GM21737 (cell line): ENCODE measurements around the gene VIPR1.

Source experiments
- ATAC-seq: cut with Tn5 transposase; IDR thresholded peaks from one replicate; pipeline ENCODE4 v1.9.1; 2021; ENCODE audit warnings: mild to moderate bottlenecking, moderate library complexity; ENCODE audit not compliant: unreplicated experiment

Gene VIPR1

DNA sequence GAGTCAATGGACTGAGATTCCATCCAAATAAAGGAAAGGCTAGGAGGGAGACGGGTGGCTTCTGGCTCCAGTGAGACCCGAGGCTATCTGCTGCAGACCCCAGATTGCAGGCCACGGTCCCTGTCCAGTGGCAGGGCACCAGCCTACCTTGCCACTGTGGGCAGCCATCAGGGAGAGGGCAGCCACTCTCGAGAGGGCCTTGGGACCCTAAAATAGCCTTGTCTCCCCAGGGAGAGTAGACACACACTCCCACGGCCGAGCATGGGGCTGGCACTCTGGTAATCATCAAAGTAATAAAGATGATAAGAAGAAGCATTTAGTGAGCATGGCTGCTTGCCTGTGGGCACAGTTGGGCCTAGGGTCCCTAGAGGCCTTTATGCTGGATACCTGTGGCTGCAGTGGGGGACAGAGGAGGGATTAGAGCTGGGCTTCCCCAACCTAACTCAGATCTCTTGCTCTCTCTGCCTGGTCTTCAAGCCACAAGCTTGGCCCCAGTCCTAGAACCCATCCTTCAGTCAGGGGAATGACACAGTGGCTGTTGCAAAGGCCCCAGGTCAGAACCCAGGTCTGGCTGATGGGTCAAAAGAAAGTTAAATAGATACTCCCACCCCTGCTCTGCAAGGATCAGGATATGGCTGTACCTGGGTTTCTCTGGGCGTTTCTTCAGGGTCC lies 9.2 kb upstream of the VIPR1 start:
- ATAC-seq = no peak

DNA sequence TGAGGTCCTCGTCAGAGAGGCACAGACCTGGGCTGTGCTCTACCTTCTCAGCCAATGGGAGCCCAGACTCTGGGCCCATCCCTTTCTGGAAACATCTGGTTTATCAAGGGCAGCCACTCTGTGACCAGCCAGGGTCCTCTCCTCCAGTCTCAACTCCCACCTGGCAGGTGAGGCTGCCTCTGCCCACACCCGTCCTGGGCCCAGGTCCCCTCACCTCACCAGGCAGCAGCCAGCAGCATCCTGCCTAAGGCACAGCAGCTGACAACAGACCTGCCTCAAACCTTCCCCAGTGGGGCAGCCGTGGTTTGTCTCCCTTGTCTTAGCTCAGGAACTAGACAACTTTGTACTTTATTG lies 8.7 kb upstream of the VIPR1 start:
- no peak for ATAC-seq

DNA sequence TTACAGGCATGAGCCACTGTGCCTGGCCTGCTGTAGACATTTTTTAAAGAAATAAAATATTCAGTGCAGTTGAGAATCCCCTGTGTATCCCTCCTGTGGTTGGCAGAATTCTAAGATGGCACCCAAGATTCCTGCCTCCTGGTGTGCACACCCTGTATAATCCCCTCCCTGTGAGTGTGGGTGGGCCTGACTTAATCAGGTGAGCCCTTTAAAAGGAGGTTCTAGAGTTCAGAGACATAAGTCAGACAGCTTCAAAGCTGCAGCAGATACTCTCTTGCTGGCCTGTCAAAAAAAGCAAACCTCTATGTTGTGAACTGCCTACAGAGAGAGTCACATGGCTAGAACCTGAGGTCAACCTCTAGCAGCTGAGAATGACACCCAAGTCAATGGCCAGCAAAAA lies 7.0 kb upstream of the VIPR1 start:
- ATAC-seq = no peak

DNA sequence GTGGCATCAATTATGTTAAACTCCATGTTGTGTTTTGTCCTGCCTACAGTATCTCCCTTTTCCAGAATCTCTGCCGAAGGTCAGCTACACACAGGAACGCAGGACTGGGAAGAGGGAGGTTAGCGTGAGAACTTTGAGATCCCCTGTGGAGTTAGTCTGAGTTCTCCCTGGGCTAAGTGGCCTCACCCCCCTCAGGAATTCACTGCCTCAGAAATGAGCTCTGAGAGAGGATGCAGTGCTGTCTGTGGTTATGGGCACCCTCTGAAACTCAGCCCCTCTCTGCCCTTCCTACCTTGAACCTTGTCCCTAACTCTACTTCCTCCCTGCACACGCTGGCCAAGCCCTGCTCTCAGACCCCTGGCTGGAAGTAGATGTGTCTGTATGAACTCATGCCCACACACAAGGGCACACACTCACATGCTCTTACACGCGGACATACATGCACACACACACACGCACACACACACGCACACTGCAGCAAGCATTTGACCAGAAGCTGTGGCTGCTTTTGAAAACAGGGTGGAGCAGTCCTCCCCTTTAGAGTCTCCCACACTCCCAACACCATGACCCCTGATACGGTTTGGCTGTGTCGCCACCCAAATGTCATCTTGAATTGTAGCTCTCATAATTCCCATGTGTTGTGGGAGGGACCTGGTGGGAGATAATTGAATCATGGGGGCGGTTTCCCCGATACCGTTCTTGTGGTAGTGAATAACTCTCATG lies 5.3 kb upstream of the VIPR1 start:
- ATAC-seq = no peak

DNA sequence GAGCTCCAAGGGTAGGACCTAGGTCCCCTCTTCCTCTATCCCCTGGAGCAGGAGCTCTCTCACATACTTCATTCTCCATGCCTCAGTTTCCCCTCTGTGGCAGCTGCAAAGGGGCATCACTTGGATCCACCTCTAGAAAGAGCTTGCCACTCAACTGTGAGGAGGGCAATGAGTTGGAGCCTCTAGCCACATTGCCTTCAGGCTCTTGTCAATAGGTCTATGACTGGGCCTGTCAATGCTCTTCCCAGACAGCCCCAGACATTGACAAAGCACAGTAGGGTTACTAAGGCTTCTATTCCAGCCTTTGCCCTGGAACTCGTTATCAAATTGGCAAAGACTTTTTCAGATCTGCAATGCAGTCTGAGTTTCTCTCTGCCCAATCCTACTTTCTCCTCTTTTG lies 4.4 kb upstream of the VIPR1 start:
- no peak for ATAC-seq

DNA sequence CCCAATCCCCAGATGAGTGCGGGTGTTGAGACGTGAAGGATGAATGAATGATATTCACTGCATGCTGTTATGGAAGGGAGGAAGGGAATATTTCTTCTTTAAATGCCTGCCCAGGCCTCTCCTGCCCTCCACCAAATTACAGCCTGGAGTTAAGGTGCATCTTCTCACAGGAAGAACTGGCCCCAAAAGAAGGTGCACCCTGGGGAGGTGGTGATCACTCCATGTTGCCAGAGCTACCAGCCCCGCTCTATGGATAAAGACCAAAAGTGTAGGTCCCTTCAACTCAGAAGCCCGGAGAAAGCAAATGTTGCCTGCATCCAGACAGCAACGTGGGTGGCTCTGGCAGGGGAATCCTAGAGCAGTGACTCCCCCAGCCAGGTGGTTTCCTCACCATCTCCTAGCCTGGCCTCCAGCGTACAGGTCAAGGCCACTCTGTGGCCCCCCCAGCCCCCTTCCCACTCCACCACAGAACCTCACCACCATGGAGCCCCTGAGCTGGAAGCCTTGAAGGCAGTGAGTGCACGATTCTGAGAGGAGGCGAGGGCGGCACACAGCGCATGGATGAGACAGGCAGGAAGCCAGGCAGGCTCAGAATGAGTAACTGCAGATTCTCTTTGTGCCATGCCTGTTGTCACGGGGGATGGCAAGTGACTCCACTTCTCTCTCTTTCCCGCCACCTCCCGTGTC lies 3.5 kb upstream of the VIPR1 start:
- no peak for ATAC-seq

DNA sequence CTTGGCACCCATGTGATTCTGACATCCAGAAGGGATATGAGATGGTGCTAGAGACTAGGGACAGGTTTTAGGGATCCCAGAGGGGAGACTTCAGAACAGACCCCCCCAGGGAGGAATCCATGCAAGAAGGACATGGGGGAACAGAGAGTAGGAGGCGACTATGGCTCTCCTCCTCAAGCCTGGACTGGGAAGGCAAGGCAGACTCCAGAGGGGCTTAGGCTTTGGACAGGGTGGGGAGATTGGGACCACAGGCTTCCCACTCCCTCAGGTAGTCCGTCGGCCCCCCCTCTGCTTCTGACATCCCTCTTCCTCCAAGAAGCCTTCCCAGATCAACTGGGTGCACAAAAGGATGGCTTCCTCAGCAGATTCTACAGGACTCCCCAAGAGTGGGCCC lies 3.0 kb upstream of the VIPR1 start:
- no peak for ATAC-seq

DNA sequence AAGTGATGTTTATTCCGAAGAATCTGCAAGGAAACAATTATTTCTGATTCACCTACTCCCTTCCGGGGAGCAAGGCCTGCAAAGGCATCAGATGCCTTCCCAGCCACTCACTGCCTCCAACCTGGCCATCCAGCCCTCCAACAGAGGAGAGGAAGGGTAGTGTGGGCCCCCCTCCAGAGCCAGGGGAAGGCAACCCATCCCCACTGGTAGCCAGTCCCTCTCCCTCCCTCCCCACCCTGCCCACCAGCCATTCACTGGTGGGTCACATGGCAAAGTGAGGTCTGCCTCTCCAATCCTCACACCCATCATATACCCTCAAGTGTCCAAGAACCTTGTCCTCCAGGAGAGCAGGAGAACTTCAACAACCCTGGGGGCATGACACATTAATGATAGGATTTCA lies 2.4 kb upstream of the VIPR1 start:
- no peak for ATAC-seq

DNA sequence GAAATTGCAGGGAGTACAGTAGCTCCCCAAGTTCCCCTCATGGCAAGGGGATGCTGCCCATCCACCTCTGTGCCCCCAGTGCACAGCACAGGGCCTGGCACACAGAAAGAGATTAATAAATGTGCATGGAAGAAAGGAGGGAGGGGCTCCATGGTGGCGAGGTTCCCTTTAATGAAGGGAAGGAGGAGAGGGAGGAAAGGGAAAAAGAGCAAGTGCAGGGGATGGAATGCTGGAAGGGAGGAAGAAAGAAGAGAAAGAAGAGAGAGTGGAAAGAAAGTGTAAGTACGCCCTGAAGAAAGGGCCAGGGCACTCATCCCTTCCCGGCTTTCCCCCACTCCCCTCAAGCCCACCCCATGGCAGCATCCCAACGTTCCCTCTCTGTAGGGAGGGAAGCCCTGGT lies 1.5 kb upstream of the VIPR1 start:
- ATAC-seq = no peak

DNA sequence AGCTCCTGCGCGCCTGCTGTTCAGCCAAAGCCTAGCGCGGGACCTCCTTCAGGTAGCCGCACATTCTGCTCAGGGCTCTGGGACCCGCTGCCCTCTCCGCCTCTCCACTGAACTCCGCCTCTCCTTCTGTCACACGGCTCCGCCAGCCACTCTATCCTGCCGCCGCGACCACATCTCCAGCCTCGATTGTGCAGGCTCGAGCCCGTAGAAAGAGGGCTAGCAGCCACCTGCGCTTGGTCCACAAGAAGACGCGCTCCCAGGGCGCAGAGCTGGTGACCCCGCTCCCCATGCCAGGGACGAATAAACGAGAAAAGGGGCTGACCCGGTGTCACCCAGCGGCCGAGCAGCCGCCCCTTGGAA lies 1.1 kb upstream of the VIPR1 start:
- no peak for ATAC-seq

DNA sequence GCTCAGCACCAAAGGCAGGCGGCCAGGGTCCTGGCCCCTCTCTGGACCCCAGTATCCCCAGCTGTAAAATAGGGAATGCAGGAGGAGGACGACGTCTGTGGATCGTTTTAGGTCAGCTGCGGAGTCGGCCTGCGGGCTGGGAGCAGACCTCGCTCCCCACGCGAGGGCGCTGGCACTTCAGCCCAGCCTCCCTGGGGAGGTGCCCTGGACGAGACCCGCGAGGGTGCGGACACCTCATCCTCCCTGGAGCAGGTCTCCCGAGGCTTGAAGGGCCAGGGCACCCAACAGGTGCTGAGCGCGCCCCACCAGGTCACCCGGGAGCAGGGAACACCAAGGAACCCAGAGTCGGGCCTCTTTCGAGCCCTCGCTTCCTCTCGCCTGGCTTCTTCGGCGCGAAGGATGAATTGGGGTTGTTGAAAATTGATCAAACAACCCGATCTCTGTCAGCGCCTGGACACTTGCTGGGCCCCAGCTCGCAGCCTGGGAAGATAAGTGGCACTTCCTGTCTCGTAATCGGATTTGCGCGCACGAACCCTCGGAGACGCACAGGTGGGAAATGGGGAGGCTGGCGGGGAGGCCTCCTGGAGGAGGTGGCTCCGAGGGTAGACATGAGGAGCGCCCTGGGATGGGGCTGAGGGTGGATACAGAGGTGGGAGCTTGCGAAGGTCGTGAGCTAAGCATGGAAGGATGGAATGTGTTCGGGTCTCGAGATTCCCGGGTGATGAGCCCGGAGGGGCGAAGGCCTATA lies 588 bp upstream of the VIPR1 start:
- ATAC-seq = no peak

DNA sequence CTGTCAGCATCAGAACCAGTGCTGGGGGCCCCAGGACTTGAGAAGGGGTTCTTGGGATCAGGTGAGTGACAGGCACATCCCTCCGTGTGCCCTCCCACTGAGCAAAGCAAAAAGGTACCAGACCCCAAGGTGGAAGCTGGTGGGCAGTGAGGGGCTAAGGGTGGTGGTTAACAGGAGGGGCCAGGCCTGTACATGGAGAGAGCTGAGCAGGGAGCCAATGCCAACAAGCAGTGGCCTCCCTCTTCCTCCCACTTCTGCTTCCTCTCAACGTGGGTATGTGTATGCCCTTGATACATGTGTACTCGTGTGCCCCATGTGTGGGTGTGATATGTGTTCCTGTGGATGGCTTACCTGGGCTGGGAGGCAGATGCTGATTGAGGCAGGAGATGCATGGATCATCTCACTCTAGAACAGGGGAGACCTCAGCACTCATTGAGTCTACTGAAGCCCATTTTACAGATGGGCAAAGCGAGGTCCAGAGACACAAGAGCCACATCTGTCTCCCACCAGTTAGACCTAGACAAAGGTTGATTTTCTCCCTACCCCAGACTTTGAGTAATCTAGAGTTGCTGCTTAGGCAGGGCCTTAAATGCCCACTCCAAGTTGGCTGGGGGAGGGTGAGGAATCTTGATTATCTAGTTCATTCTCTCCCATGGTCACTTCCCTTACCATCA lies 945 bp downstream of the VIPR1 start:
- ATAC-seq = no peak

DNA sequence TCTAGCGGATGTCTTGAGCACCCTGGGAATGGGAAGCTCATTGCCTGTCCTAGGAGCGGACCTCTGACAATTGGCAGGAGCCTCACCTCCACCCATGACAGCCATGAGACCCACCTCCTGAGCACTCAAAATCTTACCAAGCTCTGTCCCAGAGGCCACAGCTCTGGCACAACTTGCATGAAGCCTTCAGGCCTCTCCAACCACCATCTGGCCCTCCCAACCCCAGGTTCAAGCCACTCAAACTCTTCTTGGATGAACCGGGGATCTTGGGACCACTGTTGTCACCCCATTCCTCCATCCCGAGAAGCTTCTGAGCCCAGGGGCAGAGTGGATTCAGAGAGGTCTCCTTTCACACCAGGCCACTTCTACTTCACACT lies 1.5 kb downstream of the VIPR1 start:
- no peak for ATAC-seq

DNA sequence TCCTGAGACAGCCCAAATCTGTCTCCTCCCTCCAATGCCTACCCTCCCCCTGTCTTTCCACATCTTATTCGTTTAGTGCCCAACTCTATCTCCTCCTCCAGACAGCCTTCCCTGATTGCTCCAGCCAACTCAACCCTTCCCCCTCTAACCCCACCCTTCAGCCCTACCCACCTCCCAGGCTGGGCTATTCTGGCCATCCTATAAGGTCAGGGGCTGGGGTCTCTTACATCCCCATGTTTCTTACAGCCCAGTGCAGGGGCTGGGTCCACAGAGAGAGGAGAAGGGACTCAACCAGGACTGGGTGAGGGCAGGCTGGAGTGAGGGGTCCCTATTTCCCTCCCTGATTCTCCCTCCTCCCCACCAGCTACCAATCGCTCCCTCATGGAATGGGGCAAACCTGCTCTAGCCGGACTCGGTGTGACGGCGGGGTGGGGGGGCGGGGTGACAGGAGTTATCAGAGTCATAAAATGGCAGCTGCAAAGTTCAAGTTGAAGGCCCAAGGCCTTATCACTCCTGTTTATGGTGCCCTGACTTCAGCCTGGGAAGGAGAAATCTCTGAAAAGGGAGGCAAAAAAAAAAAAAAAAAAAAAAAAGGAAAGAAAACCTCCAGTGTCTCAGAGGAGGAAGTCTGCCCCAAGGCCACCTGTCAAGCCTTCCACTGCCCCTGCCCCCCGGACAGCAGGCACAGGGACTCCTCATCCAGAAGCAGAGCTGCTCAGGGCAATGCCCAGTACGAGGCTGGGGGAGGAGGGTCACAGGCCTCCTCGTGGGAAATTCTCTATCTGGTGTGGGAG lies 2.1 kb downstream of the VIPR1 start:
- no peak for ATAC-seq

DNA sequence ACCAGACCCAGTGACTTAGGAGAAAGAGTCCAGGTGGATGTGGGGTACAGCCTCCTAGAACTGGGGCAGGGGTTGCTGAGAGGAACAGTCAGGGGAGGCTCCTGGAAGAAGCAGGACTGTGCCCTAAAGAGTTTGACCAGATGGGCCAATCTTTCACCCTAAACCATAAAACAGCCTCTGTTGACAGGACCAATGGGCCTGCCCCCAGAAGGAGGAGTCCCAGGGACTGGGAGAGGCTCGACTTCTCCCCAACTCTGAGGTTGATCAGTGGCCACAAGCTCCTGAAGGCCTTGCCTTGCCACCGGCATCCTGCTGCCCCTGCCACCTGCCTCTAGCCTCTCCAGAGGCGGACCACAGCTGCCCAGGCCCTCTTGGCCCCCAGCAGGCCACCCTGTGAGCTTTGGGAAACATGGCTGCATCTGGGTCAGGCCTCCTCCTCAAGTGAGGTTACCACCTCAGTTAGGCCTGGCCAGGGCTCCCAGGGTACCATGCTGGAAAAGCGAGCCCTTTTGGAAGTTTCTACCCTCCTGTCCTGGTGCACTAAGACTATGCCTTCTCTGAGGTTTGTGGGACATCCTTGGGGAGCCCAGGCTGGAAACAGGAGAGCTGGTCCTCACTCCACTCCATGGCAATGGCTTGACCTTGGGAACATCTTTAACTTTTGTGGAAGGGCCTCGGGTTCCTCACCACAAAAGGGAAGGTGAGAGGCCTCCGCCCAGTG lies 2.8 kb downstream of the VIPR1 start:
- no peak for ATAC-seq

DNA sequence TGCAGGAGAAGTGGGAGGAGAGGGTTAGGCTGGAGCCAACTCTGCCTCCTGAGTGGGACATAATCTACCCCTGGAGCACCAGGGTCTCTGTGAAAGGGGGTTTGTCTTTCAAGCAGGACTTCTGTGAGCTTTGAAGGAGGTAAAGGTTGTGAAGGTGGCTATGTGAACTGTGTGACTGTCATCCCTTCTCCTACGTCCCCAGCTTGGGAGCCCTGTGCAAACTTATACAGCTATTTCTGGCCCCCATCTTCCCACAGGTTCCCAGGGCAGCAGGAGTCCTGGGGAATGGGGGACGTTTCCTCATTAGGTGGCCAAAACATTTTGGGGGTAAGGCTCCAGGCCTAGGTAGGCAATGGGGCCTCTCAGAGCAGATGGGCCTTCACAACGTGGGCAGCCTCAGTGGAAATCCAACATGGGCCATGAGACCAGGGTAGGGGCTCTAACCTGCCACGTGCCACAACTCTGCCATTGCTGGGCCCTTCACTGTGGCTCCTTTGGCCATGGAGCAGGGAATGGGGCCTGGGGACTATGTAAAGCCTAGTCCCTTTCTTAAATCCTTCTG lies 3.5 kb downstream of the VIPR1 start:
- ATAC-seq = no peak

DNA sequence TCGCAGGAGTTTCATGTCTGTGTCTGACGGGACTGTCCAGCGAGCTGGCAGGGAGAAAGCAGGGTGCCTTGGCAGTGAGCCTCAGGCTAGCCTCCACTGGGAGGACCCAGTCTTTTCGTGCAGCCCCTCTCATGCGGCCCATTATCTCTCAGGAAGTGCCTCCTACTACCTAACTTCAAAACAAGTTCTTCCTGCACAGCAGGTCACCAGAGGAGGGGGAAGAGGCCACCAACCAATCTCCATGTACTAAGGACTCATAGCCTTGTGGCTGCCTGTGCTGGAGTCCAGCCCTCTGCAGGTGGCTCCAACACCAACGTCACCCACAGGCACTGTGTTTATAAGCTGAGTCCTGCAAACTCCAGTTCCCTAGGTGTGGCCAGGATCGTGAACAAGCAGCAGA lies 4.8 kb downstream of the VIPR1 start:
- no peak for ATAC-seq

DNA sequence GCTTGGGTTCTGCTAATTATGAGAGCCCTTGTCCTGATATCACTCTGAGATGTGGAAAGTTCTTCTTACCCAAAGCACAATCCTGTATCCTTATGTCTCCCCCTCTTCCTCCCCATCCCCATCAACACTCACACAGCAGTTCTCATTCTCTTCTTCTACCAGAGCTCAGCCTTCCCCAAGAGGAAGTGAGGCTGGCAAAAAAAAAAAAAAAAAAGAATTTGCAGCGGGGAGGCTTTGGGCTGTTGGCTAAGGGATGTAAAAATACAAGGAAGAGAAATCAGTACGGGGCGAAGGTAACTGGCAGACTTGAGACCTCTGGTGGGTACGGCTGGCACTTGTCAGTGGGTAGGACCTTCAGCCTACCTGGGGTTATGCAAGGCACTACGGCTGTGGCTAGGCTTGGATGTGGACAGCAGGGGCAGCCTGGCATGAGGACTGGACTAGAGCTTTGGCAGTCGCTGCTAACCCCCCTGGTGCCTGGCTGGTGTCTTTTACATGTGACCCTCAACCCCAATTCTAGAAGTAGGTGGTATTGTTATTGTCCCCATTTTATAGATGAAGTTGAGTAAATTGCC lies 5.4 kb downstream of the VIPR1 start:
- ATAC-seq = no peak

DNA sequence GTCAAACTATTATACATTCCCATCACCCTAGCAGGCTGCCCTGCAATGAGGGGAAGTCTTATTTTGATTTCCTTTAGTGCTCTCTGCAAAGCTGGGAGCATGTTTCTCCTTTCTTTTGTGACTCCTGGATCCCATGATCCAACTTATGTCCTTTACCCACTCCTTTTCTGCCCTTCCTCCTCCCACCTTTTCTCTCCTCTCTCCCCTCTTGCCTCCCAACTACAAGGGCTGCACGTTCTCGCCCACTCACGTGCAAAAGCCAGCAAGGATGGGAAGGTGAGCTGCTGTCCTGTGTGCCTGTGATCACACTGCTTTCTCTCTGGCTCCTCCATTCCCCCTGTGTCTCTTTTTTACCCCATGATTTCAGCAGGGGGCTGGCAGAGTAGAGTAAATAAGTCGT lies 6.1 kb downstream of the VIPR1 start:
- ATAC-seq = no peak
